GM19239 (cell line): Measurements from ENCODE around the gene SLC29A1.
"Not testable (repeated sequence)": the region's sequence is repeated elsewhere in the genome, so short reads cannot be mapped to it uniquely, and the experiment has no call there.

Experiments
- DNase-seq: peaks from one replicate; pipeline ENCODE4 v3.0.0; 2011; ENCODE audit warnings: low spot score; ENCODE audit not compliant: insufficient read length
- FAIRE-seq: peaks from 2 replicates; lab custom pipeline; 2011; peaks lifted over from hg19 to GRCh38; lab: Jason Lieb, UNC

SLC29A1 gene

DNA sequence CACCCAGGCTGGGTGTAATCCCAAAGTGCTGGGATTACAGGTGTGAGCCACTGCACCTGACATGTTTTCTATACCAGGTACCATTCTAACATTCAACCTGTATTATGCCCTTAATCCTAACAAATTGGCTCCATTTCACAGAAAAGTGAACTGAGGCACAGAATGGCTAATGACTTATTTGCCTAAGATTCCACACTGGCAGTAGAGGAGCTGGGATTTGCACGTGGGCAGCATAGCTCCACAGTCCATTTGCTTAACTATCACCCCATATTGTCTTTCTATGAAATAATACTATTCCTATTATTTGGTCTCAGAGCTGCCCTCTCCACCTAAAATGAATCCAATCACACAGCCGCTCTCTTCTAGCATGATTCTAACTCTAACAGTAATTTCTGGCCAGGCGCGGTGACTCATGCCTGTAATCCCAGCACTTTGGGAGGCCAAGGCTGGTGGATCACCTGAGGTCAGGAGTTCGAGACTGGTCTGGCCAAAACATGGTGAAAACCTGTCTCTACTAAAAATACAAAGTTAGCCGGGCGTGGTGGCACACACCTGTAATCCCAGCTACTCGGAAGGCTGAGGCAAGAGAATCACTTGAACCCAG is 30.0 kb upstream of the SLC29A1 start:
- FAIRE-seq (no peak), DNase-seq (no peak)

DNA sequence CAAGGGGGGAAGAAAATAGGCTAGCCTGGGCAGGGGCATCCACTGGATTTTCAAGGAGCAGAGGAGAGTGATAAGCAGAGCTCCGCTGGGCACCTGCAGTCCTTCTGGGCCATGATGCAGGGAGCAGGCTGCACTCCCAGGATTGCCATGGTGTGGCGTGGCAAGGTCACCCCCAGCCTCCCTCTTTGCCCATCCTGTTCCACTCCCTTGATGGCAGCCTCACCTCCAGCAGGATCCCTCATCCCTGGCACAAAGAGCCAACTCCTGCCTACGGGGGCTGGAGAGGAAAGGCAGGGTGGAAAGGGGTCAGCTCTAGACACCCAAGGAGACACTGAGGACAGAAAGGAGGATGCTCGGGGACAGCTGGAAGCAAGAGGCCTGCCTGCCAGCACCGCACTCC is 29.1 kb upstream of the SLC29A1 start:
- no peak for DNase-seq
- no peak for FAIRE-seq

GRCh38 chr6:44196351-44196750 is 27.0 kb upstream of the SLC29A1 start:
- not testable (repeated sequence) for DNase-seq, FAIRE-seq

GRCh38 chr6:44198684-44199083 is 24.7 kb upstream of the SLC29A1 start:
- FAIRE-seq, result no peak
- DNase-seq, result no peak

DNA sequence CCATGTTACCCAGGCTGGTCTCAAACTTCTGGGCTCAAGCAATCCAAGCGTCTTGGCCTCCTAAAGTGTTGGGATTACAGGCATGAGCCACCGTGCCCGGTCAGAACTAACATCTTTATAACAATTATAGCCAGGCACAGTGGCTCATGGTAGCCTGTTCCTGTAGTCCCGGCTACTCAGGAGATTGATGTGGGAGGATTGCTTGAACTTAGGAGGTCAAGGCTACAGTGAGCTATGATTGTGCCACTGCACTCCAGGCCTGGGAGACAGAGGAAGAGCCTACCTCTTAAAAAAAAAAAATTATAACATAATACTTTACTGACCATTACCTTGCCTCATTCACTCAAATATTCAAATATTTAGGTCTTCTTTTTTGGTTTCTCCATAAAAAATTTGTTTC is 23.5 kb upstream of the SLC29A1 start:
- FAIRE-seq (no peak), DNase-seq (no peak)

- no peak for DNase-seq
- FAIRE-seq, result no peak
These were observed 22.2 kb upstream of the SLC29A1 start for GRCh38 chr6:44201200-44201599.

DNA sequence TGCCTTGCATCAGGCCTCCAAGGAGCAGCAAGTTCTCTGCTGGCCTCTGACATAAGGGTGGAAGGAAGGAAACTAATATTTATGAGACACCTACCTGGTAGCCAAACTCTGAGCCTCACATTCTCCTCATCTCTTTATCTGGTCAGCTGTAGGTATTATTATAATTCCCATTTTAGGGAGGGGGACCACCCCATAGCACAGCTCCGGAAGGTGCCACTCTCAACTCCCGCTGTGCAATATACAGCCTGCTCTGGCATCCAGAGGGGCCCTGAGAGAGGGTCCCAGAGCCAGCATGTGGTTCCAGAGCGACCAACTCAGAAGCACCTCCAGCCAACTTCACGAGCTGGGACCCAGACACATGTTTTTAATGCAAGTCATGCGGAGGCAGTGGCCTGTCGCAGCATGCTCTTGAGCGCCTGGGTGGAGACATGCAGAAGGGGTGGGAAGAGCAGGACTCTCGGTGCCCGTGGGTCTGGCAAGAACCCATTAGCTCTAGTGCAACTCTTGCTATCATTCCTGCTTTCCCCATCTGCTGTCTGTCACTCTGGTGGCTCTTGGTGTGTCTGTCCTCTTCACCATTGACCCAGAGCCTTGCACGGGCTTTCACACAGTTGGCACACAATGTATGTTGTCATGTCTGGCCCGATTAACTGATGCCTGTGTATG is 21.6 kb upstream of the SLC29A1 start:
- DNase-seq, result no peak
- FAIRE-seq, result no peak

DNA sequence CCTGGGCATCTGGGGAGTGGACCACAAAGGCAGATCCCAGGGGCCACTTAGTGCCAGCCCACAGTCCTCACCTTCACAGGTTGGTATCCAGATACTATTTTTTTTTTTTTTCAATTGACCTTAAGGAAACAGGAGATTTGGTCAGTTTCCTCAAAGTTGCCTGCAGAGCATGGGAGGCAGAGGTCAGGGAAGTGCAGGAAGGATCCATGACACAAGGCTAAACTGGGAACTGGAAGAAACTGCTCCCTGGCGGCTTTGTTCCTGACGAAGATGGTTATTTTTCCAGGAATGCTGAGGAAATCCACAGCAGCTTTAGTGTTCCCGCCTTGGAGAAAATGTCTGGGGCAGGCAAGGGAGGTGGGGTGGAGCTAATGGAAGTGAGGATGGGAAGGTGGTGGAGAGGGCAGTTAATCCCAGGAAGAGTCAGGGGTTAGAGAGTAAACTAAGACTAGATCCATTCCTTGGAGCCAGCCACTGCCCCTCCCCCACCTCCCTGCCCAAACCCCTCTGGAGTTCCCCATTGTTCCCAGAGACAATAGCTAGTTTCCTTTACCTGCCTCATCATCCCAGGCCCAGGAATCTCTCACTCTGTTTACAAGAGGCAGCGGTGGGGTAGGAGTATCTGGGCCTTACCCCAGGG is 20.9 kb upstream of the SLC29A1 start:
- DNase-seq, result no peak
- FAIRE-seq, result no peak

DNA sequence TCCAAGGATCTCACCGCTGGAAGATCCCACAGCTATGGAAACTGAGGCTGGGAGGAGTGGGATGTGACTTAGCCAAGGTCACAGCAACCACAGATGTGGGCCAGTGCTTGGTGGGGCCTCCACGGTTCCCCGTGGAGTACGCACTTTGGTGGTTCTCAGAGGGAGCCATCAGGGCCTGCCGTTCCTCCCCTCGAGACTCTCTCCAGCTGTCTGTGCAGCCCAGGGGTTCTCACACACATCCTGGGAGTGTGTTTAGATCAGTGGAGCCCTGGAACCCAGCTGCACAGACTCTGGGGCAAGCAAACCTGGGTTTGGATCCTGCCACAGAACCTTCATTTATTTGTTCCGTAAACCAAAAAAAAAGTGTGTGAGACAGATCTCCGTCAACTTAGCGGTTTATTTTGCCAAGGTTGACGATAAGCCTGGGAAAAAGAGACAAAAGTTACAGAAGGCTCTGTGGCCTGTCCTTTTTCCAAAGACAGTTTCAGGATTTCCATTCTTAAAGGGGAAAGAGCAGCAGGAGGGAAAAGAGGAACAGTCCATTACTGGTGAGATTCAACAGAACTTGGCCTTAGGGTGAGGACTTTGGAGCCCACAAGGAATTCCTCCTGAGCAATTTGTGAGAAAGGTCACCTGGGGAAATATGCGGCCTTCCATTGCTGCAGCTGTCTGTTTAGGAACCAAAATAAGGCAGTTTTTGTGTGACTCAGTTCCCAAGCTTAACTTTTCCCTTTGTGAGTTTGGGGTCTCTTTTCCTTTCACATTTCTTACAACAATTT is 20.2 kb upstream of the SLC29A1 start:
- DNase-seq, result no peak
- no peak for FAIRE-seq

DNA sequence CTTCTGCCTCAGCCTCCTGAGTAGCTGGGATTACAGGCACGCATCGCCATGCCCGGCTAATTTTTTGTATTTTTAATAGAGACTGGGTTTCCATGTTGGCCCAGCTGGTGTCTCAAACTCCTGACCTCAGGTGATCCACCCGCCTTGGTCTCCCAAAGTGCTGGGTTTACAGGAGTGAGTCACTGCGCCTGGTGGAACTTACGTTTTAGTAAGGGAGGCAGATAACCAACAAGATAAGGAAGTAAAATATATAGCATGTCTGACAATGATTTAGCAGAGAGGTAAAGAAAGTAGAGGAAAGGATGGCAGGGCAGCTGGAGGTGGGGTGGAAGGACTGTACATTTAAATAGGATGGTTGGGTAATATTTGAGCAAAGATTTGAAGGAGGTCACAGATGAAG is 19.4 kb upstream of the SLC29A1 start:
- no peak for FAIRE-seq
- no peak for DNase-seq

GRCh38 chr6:44207966-44208365 is 15.4 kb upstream of the SLC29A1 start:
- no peak for FAIRE-seq
- no peak for DNase-seq

- DNase-seq, result no peak
- no peak for FAIRE-seq
These were observed 12.1 kb upstream of the SLC29A1 start for GRCh38 chr6:44211284-44211683.

GRCh38 chr6:44214307-44214706 is 9.1 kb upstream of the SLC29A1 start:
- FAIRE-seq, result no peak
- DNase-seq, result no peak

DNA sequence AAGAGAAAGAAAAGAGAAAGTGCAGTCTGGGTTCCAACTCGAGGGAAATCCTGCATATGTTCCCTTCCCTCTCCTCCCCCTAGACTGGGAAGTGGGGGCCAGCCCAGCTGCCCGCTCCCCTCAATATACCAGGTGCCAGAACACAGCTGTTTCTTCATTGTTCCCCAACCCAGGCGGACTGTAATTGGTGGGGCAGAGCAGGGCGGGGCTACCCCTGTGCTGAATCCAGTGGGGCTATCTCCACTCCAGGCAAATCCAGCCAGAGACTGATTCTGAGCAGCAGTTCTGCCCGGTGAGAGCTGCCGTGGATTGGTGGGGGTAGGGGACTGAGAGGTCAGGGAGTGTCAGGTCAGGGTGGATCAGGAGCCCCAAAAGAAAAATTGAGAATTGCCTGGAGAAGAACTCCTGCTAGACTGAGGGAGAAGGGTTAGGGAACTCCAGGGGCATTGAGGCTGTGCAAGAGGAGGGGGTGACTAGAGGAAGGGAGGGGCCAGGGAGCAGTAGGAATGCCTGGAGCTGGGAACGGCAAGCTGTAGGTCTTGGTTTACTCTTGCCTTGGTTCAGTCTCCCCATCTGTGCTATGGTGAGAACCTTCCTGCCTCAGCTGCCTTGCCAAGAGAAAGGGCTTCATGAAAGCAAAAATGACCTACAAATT is 6.6 kb upstream of the SLC29A1 start, which contains the start of gene MYMX:
MYMX (plus strand) TSS at position 250 of the 655 bp plus-strand sequence. CDS start 546 bp downstream, outside the sequence.
- no peak for FAIRE-seq
- no peak for DNase-seq

GRCh38 chr6:44217332-44218143 is 5.9 kb upstream of the SLC29A1 start:
- DNase-seq (no peak), FAIRE-seq (no peak)

GRCh38 chr6:44219053-44219814 is 4.2 kb upstream of the SLC29A1 start:
- DNase-seq (peak; percentile 78), FAIRE-seq (no peak)

DNA sequence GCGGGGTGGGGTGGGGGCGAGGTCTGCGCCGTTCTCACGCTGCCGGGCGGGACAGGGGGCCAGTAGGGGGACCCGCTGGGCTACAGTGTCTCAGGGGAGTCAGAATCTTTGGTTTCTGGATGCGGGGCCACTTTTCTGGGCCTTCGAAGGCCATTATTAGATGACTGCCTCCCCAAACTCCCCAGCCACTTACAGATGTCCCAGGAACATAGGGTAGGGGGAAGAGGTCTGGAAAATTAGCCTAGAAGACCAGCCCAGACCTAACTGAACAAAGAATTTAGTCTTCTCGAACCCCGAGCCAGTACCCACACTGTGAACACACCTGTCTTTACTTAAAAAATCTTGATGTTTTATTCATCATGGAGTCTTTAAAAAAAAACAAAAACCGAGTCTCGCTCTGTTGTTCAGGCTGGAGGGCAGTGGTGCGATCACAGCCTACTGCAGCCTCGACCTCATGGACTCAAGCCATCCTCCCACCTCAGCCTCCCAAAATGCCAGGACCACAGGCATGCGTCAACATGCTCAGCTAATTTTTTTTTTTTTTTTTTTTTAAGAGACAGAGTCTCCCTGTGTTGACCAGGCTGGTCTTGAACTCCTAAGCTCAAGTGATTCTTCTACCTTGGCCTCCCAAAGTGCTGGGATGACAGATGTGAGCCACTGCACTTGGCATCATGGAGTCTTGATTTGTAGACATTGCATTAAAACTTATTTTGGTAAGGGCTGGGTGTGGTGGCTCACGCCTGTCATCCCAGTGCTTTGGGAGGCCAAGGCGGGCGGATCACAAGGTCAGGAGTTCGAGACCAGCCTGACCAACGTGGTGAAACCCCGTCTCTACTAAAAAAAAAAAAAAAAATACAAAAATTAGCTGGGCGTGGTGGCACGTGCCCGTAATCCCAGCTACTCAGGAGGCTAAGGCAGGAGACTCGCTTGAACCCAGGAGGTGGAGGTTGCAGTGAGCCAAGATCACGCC is 3.3 kb upstream of the SLC29A1 start:
- DNase-seq (no peak), FAIRE-seq (no peak)

- DNase-seq (no peak), FAIRE-seq (no peak)
These were observed 2.5 kb upstream of the SLC29A1 start for GRCh38 chr6:44220913-44221290.
